ENCODE results near the gene TWF1. TPM values are rescaled to one million over a fixed set of nuclear protein-coding genes. Genes with fewer than 3 reads are reported as not detected.

TWF1 gene
- total RNA-seq, 1 experiment from 2014 or later = 105 TPM

- Mint-ChIP-seq H3K4me3 (ENCODE audit: unreplicated experiment) (peak overlapping the region; percentile 86), H3K9me3 (ENCODE audit: unreplicated experiment) (no peaks in the 10 kb centered on the region), H3K27me3 (ENCODE audit: insufficient read depth, unreplicated experiment) (no peaks in the 10 kb centered on the region), H3K36me3 (ENCODE audit: insufficient read depth, unreplicated experiment) (peaks cover 33% of the 10 kb centered on the region), H3K27ac (ENCODE audit: low read depth, unreplicated experiment) (peak overlapping the region; percentile 98), H3K4me1 (ENCODE audit: insufficient read depth, unreplicated experiment) (peaks cover 7% of the 10 kb centered on the region)
- TF ChIP-seq CTCF (IDR thresholded peaks at IDR 0.05; ENCODE audit: unreplicated experiment) = no peak
- intact Hi-C loops (cut with micrococcal nuclease) = loop anchor here (1.0 to 2.0 kb wide), 2 partner anchors 47 to 77 kb away; partner anchors contain the start of genes IRAK4 and PUS7L
- BruUV-seq (replicated peaks) = TSS peak; percentile 38
- ChIA-PET POLR2A (interaction anchor here (0.6 to 8.8 kb wide), 34 partner anchors 8 to 1480 kb away, joined by 3 to 152 read pairs (median 4); partner anchors contain the start of genes IRAK4, PPHLN1, PUS7L and TMEM117), CTCF (interaction anchor here (0.6 to 5.2 kb wide), 12 partner anchors 13 to 1352 kb away, joined by 3 to 45 read pairs (median 4); no protein-coding TSS in a partner anchor)
- DNase-seq (ENCODE audit: unreplicated experiment) = peak; percentile 24
Observed at GRCh38 chr12:43805149-43805859, 813 bp downstream of the TWF1 start.

- H3K27ac Mint-ChIP-seq (ENCODE audit: low read depth, unreplicated experiment) = no peak overlapping the region
- DNase-seq (ENCODE audit: unreplicated experiment) = no peak
- H3K27me3 Mint-ChIP-seq (ENCODE audit: insufficient read depth, unreplicated experiment) = no peaks in the 10 kb centered on the region
- POLR2A ChIA-PET = interaction anchor here (0.7 to 1.9 kb wide), 3 partner anchors 7 to 38 kb away, joined by 3 to 5 read pairs (median 3); partner anchors contain the start of genes TMEM117 and TWF1
- no peaks in the 10 kb centered on the region for H3K4me1 Mint-ChIP-seq (ENCODE audit: insufficient read depth, unreplicated experiment)
- TF ChIP-seq CTCF (IDR thresholded peaks at IDR 0.05; ENCODE audit: unreplicated experiment) = no peak
- H3K9me3 Mint-ChIP-seq (ENCODE audit: unreplicated experiment) = no peaks in the 10 kb centered on the region
- peaks cover 59% of the 10 kb centered on the region for H3K36me3 Mint-ChIP-seq (ENCODE audit: insufficient read depth, unreplicated experiment)
- BruUV-seq (replicated peaks) = no TSS peak
- no peak overlapping the region for H3K4me3 Mint-ChIP-seq (ENCODE audit: unreplicated experiment)
- CTCF ChIA-PET = interaction anchor here (2.2 kb wide), 1 partner anchor 85 kb away, joined by 6 read pairs; no protein-coding TSS in a partner anchor
- intact Hi-C loops (cut with micrococcal nuclease) = no loop called here
Observed at GRCh38 chr12:43797561-43798217, 8.4 kb downstream of the TWF1 start.

- TF ChIP-seq CTCF (IDR thresholded peaks at IDR 0.05; ENCODE audit: unreplicated experiment) = no peak
- Mint-ChIP-seq H3K36me3 (ENCODE audit: insufficient read depth, unreplicated experiment) (peaks cover 44% of the 10 kb centered on the region), H3K4me1 (ENCODE audit: insufficient read depth, unreplicated experiment) (no peaks in the 10 kb centered on the region), H3K27me3 (ENCODE audit: insufficient read depth, unreplicated experiment) (no peaks in the 10 kb centered on the region), H3K9me3 (ENCODE audit: unreplicated experiment) (peaks cover 9% of the 10 kb centered on the region), H3K27ac (ENCODE audit: low read depth, unreplicated experiment) (no peak overlapping the region), H3K4me3 (ENCODE audit: unreplicated experiment) (no peak overlapping the region)
- ChIA-PET POLR2A (interaction anchor here (0.9 to 1.9 kb wide), 4 partner anchors 9 to 40 kb away, joined by 3 to 5 read pairs (median 3); partner anchors contain the start of genes TMEM117 and TWF1), CTCF (interaction anchor here (0.6 to 2.2 kb wide), 2 partner anchors 11 to 87 kb away, joined by 3 to 6 read pairs; no protein-coding TSS in a partner anchor)
- intact Hi-C loops (cut with micrococcal nuclease) = no loop called here
- no TSS peak for BruUV-seq (replicated peaks)
- no peak for DNase-seq (ENCODE audit: unreplicated experiment)
Observed at GRCh38 chr12:43795716-43796280, 10.3 kb downstream of the TWF1 start.

GRCh38 chr12:43789941-43790340 lies 16.2 kb downstream of the TWF1 start:
- Mint-ChIP-seq H3K36me3 (ENCODE audit: insufficient read depth, unreplicated experiment) (peaks cover 24% of the 10 kb centered on the region), H3K27me3 (ENCODE audit: insufficient read depth, unreplicated experiment) (no peaks in the 10 kb centered on the region), H3K9me3 (ENCODE audit: unreplicated experiment) (peaks cover 9% of the 10 kb centered on the region), H3K4me3 (ENCODE audit: unreplicated experiment) (no peak overlapping the region), H3K27ac (ENCODE audit: low read depth, unreplicated experiment) (peak overlapping the region; percentile 49), H3K4me1 (ENCODE audit: insufficient read depth, unreplicated experiment) (no peaks in the 10 kb centered on the region)
- ChIA-PET CTCF (interaction anchor here (0.6 kb wide), 1 partner anchor 92 kb away, joined by 3 read pairs; no protein-coding TSS in a partner anchor), POLR2A (interaction anchor here (1.8 kb wide), 1 partner anchor 9 kb away, joined by 4 read pairs; no protein-coding TSS in a partner anchor)
- no peak for TF ChIP-seq CTCF (IDR thresholded peaks at IDR 0.05; ENCODE audit: unreplicated experiment)
- no TSS peak for BruUV-seq (replicated peaks)
- intact Hi-C loops (cut with micrococcal nuclease) = no loop called here
- peak; percentile 10 for DNase-seq (ENCODE audit: unreplicated experiment)

Data from MCF 10A (cell line).